HG03565 (cell line): ENCODE measurements around the gene ADAMTS20.
"Not testable (repeated sequence)": the region's sequence is repeated elsewhere in the genome, so short reads cannot be mapped to it uniquely, and the experiment has no call there.

ENCODE experiments used
- ATAC-seq: cut with Tn5 transposase; IDR thresholded peaks from one replicate; pipeline ENCODE4 v1.9.1; 2021; ENCODE audit warnings: mild to moderate bottlenecking, moderate library complexity; ENCODE audit not compliant: unreplicated experiment

ADAMTS20 gene

GRCh38 chr12:43551971-43552559 lies at the start of gene ADAMTS20:
ADAMTS20 (minus strand) TSS chr12:43552203; CDS start chr12:43551921, 282 bp downstream.
- ATAC-seq = no peak

GRCh38 chr12:43599708-43600107 lies 47.7 kb upstream of the ADAMTS20 start:
- no peak for ATAC-seq

- ATAC-seq = no peak
Measured at GRCh38 chr12:43599066-43599465, 47.1 kb upstream of the ADAMTS20 start.

GRCh38 chr12:43590307-43590706 lies 38.3 kb upstream of the ADAMTS20 start:
- no peak for ATAC-seq

- ATAC-seq = no peak
Measured at GRCh38 chr12:43586646-43587245, 34.7 kb upstream of the ADAMTS20 start.

- ATAC-seq = no peak
Measured at GRCh38 chr12:43585676-43586075, 33.7 kb upstream of the ADAMTS20 start.

GRCh38 chr12:43580601-43581000 lies 28.6 kb upstream of the ADAMTS20 start:
- no peak for ATAC-seq

- no peak for ATAC-seq
Measured at GRCh38 chr12:43579206-43579605, 27.2 kb upstream of the ADAMTS20 start.

GRCh38 chr12:43578782-43579181 lies 26.8 kb upstream of the ADAMTS20 start:
- no peak for ATAC-seq

- no peak for ATAC-seq
Measured at GRCh38 chr12:43577381-43577780, 25.4 kb upstream of the ADAMTS20 start.

- no peak for ATAC-seq
Measured at GRCh38 chr12:43576162-43576561, 24.2 kb upstream of the ADAMTS20 start.

- ATAC-seq = no peak
Measured at GRCh38 chr12:43571885-43572284, 19.9 kb upstream of the ADAMTS20 start.

- no peak for ATAC-seq
Measured at GRCh38 chr12:43556057-43556456, 4.1 kb upstream of the ADAMTS20 start.

GRCh38 chr12:43551279-43551970 lies 578 bp downstream of the ADAMTS20 start:
- no peak for ATAC-seq

- no peak for ATAC-seq
Measured at GRCh38 chr12:43550831-43551271, 1.2 kb downstream of the ADAMTS20 start.

- no peak for ATAC-seq
Measured at GRCh38 chr12:43544703-43545102, 7.3 kb downstream of the ADAMTS20 start.

GRCh38 chr12:43540470-43540869 lies 11.5 kb downstream of the ADAMTS20 start:
- no peak for ATAC-seq

- ATAC-seq = not testable (repeated sequence)
Measured at GRCh38 chr12:43537675-43538074, 14.3 kb downstream of the ADAMTS20 start.

- ATAC-seq = no peak
Measured at GRCh38 chr12:43516045-43516444, 36.0 kb downstream of the ADAMTS20 start.

GRCh38 chr12:43501703-43502102 lies 50.3 kb downstream of the ADAMTS20 start:
- ATAC-seq = no peak

- ATAC-seq = no peak
Measured at GRCh38 chr12:43493261-43493797, 58.7 kb downstream of the ADAMTS20 start.
